ENCODE data around the gene APLP2.
"Not testable (repeated sequence)": the region's sequence is repeated elsewhere in the genome, so short reads cannot be mapped to it uniquely, and the experiment has no call there.

The APLP2 gene

DNA sequence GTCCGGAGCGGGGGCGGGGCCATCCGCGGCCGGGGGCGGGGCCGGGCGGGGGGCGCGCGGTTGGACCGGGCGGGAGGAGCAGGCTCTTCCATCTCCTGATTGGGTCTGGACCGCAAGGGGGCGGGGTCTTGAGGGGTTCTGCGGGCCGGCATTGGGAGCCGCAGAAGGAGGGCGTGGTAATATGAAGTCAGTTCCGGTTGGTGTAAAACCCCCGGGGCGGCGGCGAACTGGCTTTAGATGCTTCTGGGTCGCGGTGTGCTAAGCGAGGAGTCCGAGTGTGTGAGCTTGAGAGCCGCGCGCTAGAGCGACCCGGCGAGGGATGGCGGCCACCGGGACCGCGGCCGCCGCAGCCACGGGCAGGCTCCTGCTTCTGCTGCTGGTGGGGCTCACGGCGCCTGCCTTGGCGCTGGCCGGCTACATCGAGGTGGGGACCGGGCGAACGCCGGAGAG, at the start of gene APLP2:
APLP2 (plus strand) TSS at position 236 of the 450 bp plus-strand sequence; CDS start at position 320, 84 bp downstream.
- FAIRE-seq (no peak), DNase-seq (ENCODE audit: insufficient read length, low spot score) (peak; percentile 70)
- TF ChIP-seq, protein P1, sequence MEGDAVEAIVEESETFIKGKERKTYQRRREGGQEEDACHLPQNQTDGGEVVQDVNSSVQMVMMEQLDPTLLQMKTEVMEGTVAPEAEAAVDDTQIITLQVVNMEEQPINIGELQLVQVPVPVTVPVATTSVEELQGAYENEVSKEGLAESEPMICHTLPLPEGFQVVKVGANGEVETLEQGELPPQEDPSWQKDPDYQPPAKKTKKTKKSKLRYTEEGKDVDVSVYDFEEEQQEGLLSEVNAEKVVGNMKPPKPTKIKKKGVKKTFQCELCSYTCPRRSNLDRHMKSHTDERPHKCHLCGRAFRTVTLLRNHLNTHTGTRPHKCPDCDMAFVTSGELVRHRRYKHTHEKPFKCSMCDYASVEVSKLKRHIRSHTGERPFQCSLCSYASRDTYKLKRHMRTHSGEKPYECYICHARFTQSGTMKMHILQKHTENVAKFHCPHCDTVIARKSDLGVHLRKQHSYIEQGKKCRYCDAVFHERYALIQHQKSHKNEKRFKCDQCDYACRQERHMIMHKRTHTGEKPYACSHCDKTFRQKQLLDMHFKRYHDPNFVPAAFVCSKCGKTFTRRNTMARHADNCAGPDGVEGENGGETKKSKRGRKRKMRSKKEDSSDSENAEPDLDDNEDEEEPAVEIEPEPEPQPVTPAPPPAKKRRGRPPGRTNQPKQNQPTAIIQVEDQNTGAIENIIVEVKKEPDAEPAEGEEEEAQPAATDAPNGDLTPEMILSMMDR (IDR thresholded peaks at IDR 0.05; ENCODE audit: insufficient read depth, missing control alignments) = no peak

DNA sequence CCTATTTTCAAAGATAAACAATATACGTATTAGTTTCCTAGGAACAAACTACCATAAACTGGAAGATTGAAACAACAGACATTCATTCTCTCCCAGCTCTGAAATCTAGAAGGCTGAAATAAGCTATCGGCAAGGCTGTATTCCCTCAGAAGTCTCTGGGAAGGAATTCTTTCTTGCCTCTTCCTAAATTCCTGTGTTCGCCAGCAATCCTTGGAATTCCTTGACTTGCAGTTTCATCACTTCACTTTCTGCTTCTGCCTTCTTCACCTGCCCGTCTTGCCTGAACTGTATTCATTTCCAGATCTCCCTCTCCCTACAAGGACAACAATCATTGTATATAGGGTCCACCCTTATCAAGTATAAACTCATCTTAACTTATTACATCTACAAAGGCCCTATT, 49.4 kb upstream of the APLP2 start:
- DNase-seq (ENCODE audit: insufficient read length, low spot score) = no peak
- FAIRE-seq = no peak
- TF ChIP-seq, protein P1 (IDR thresholded peaks at IDR 0.05; ENCODE audit: insufficient read depth, missing control alignments) = no peak

- not testable (repeated sequence) for FAIRE-seq; DNase-seq (ENCODE audit: insufficient read length, low spot score)
Measured at GRCh38 chr11:130021606-130022005, 48.1 kb upstream of the APLP2 start.

DNA sequence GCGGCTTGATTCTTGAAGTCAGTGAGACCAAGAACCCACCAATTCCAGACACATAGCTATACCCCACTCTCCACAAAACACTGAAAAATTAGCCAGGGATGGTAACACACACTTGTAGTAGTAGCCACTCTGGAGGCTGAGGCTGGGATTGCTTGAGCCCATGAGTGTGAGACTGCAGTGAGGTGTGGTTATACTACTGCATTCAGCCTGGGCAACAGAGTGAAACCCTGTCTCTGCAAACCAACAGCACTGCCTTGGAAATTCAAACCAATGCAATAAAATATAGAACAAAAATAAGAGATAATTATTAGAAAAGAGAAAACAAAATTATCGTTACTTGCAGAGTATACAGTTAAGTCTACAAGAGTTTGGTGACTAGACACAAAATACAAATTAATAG, 46.9 kb upstream of the APLP2 start:
- TF ChIP-seq, protein P1 (IDR thresholded peaks at IDR 0.05; ENCODE audit: insufficient read depth, missing control alignments) = no peak
- FAIRE-seq (no peak), DNase-seq (ENCODE audit: insufficient read length, low spot score) (no peak)

- DNase-seq (ENCODE audit: insufficient read length, low spot score) (no peak), FAIRE-seq (no peak)
- TF ChIP-seq, protein P1 (IDR thresholded peaks at IDR 0.05; ENCODE audit: insufficient read depth, missing control alignments) = no peak
Measured at GRCh38 chr11:130023204-130023603, 46.5 kb upstream of the APLP2 start.

DNA sequence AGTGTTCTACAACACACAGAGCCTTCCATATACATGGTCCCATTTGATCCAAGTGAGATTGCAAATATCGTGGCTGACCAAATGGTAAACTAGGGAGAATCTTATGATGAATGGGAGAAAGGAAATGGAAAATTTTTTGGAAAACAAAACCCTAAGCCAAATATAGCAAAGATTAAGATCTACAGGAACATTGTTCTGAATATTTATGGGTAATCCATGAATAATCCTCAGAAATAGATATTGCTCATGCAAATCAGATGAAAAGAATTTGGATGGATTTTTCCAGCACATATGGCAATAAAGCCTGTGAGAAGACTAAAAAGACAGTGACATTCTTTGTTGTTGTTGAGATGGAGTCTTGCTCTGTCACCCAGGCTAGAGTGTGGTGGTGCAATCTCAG, 45.3 kb upstream of the APLP2 start:
- DNase-seq (ENCODE audit: insufficient read length, low spot score) (no peak), FAIRE-seq (no peak)
- TF ChIP-seq, protein P1 (IDR thresholded peaks at IDR 0.05; ENCODE audit: insufficient read depth, missing control alignments) = no peak

- DNase-seq (ENCODE audit: insufficient read length, low spot score) = no peak
- FAIRE-seq = no peak
Measured at GRCh38 chr11:130025371-130025770, 44.3 kb upstream of the APLP2 start.

More at GRCh38 chr11:130025371-130025770, 44.3 kb upstream of the APLP2 start:
- TF ChIP-seq, protein P1 (IDR thresholded peaks at IDR 0.05; ENCODE audit: insufficient read depth, missing control alignments) = no peak

Measured in D721Med (cell line).